ENCODE measurements around the gene ZNF232. TPM values are rescaled to one million over a fixed set of nuclear protein-coding genes. Genes with fewer than 3 reads are reported as not detected.
"Not testable (repeated sequence)": the region's sequence is repeated elsewhere in the genome, so short reads cannot be mapped to it uniquely, and the experiment has no call there.

Gene ZNF232
- total RNA-seq, result 17.4 and 19.3 TPM in 2 replicates
- total RNA-seq (2013), result 20.0 TPM
- 9.9 and 10.2 TPM in 2 replicates for polyA plus RNA-seq
- polyA minus RNA-seq, result 6.2 and 7.1 TPM in 2 replicates

DNA sequence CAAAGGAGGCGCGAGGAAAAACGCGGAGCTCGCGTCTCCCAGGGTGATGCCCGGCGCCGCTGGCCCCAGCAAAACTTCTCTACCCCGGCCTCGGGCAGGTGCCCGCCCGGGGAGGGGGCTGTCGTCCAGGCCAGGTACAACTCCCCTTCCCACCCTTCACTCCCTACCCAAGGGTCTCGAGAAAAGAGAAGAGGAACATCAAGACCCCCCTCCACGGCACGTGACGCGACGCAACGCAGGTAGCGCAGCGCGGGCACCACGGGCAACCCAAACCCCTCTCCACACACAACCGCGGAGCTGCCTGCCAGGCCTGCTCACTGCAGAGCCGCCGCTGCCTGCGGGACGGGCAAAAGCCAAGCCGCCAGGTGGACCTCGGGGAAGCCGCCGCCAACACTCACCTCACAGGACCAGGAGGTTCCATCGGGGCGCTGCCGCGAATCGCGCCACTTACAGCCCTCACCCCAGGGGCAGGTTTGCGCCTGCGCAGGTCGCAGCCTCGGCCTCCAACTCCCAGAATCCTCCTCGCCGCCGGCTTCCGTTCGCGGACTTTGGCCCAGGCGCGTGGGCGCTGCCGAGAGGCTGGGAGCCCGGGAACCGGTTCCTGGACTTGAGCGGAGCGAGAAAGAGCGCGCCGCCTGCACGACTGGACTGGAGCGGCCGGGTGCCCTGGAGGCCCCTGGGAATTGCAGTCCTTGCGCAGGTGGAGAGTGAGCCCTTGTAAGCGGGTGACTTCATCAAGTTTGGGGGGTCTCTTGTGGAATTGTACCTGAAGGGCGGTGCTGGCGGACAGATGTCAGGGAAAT, at the start of gene ZNF232:
Gene ZNF232, minus strand, starts transcription at position 477 of the 803 bp plus-strand sequence. Its CDS starts 56 bp downstream, at position 421.
- peaks cover 0 to 16% (median 8%) of the 10 kb centered on the region in 4 experiments for H3K27me3 ChIP-seq (replicated peaks in 1 of 4; ENCODE audit: control extremely low read depth in 1 of 4, control insufficient read depth in 3 of 4, insufficient read depth in 4 of 4, low read length in 3 of 4)
- H3K4me1 ChIP-seq (ENCODE audit: control insufficient read depth in 2 of 2, insufficient read depth in 2 of 2, low read length in 2 of 2), result peaks cover 15 to 20% of the 10 kb centered on the region in 2 donors
- TF ChIP-seq, protein P1, sequence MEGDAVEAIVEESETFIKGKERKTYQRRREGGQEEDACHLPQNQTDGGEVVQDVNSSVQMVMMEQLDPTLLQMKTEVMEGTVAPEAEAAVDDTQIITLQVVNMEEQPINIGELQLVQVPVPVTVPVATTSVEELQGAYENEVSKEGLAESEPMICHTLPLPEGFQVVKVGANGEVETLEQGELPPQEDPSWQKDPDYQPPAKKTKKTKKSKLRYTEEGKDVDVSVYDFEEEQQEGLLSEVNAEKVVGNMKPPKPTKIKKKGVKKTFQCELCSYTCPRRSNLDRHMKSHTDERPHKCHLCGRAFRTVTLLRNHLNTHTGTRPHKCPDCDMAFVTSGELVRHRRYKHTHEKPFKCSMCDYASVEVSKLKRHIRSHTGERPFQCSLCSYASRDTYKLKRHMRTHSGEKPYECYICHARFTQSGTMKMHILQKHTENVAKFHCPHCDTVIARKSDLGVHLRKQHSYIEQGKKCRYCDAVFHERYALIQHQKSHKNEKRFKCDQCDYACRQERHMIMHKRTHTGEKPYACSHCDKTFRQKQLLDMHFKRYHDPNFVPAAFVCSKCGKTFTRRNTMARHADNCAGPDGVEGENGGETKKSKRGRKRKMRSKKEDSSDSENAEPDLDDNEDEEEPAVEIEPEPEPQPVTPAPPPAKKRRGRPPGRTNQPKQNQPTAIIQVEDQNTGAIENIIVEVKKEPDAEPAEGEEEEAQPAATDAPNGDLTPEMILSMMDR (IDR thresholded peaks at IDR 0.05), result no peak
- no peak for TF ChIP-seq EZH2 (IDR thresholded peaks at IDR 0.05; ENCODE audit: borderline replicate concordance, insufficient read depth, low read depth, low read length, poor library complexity, severe bottlenecking)
- H3K36me3 ChIP-seq (replicated peaks in 1 of 2; ENCODE audit: control extremely low read depth in 1 of 2, control insufficient read depth in 1 of 2, extremely low read depth in 1 of 2, insufficient read depth in 2 of 2, low read length in 1 of 2), result peaks cover 2 to 22% of the 10 kb centered on the region in 2 experiments
- H3K4me3 ChIP-seq (ENCODE audit: control extremely low read depth in 1 of 5, extremely low read depth in 1 of 5, insufficient read depth in 1 of 5, low read depth in 2 of 5, low read length in 4 of 5), result peak within 1 kb of the TSS; percentile 80 to 93 (median 88)
- H3K9me3 ChIP-seq (ENCODE audit: control extremely low read depth in 1 of 3, control insufficient read depth in 2 of 3, insufficient read depth in 1 of 3, low read length in 2 of 3), result peaks cover 0 to 11% (median 0%) of the 10 kb centered on the region in 3 donors
- H4K20me1 ChIP-seq (ENCODE audit: control insufficient read depth, insufficient read depth, low read length, poor library complexity, severe bottlenecking), result no peaks in the 10 kb centered on the region
- H3K4me2 ChIP-seq (replicated peaks; ENCODE audit: low read depth, low read length, poor library complexity, severe bottlenecking), result peak within 1 kb of the TSS; percentile 89
- Mint-ChIP-seq H3K27ac (peak within 1 kb of the TSS; percentile 70), H3K4me3 (peak within 1 kb of the TSS; percentile 86), H3K9me3 (ENCODE audit: insufficient read depth) (no peaks in the 10 kb centered on the region), H3K4me1 (peaks cover 25% of the 10 kb centered on the region), H3K27me3 (peaks cover 10% of the 10 kb centered on the region)
- H3K27ac ChIP-seq (ENCODE audit: low read length in 2 of 2), result peak within 1 kb of the TSS; percentile 62 to 74
- CTCF ChIA-PET, result interaction anchor here (1.1 to 2.3 kb wide), 3 partner anchors 21 to 80 kb away, joined by 3 to 10 read pairs (median 4); partner anchors contain the start of gene ZNF594
- peak within 1 kb of the TSS; percentile 100 for H2AFZ ChIP-seq (ENCODE audit: insufficient read depth, low read depth, low read length, poor library complexity, severe bottlenecking)
- H3K79me2 ChIP-seq (ENCODE audit: control insufficient read depth, insufficient read depth, low read length), result peaks cover 22% of the 10 kb centered on the region
- DNase-seq, result peak; percentile 94
- peak; percentile 91 for ATAC-seq (ENCODE audit: low read depth)
- POLR2A ChIA-PET, result interaction anchor here (0.8 kb wide), 1 partner anchor 33 kb away, joined by 4 read pairs; the partner anchor contains the start of gene ZFP3
- WGBS (ENCODE audit: insufficient coverage), result under 1% methylated on average over 65 of the region's 69 CpGs
- H3K9ac ChIP-seq (ENCODE audit: low read length), result peak within 1 kb of the TSS; percentile 88
- intact Hi-C loops (cut with micrococcal nuclease), result loop anchor here (1.0 to 10.0 kb wide), 6 partner anchors 14 to 303 kb away; partner anchors contain the start of genes CAMTA2, NUP88 and ZFP3

GRCh38 chr17:5160702-5161101, 49.0 kb upstream of the ZNF232 start:
- H3K27me3 ChIP-seq (replicated peaks in 1 of 4; ENCODE audit: control extremely low read depth in 1 of 4, control insufficient read depth in 3 of 4, insufficient read depth in 4 of 4, low read length in 3 of 4); H3K4me1 Mint-ChIP-seq; H3K36me3 ChIP-seq (replicated peaks in 1 of 2; ENCODE audit: control extremely low read depth in 1 of 2, control insufficient read depth in 1 of 2, extremely low read depth in 1 of 2, insufficient read depth in 2 of 2, low read length in 1 of 2); H3K27ac ChIP-seq (ENCODE audit: low read length in 2 of 2); H3K9me3 Mint-ChIP-seq (ENCODE audit: insufficient read depth); H3K4me2 ChIP-seq (replicated peaks; ENCODE audit: low read depth, low read length, poor library complexity, severe bottlenecking); intact Hi-C loops (cut with micrococcal nuclease); H3K9ac ChIP-seq (ENCODE audit: low read length); H3K4me3 Mint-ChIP-seq; POLR2A ChIA-PET; DNase-seq; H3K4me1 ChIP-seq (ENCODE audit: control insufficient read depth in 2 of 2, insufficient read depth in 2 of 2, low read length in 2 of 2); H3K9me3 ChIP-seq (ENCODE audit: control extremely low read depth in 1 of 3, control insufficient read depth in 2 of 3, insufficient read depth in 1 of 3, low read length in 2 of 3); H3K27ac Mint-ChIP-seq; ATAC-seq (ENCODE audit: low read depth); CTCF ChIA-PET; H3K4me3 ChIP-seq (ENCODE audit: control extremely low read depth in 1 of 5, extremely low read depth in 1 of 5, insufficient read depth in 1 of 5, low read depth in 2 of 5, low read length in 4 of 5); H2AFZ ChIP-seq (ENCODE audit: insufficient read depth, low read depth, low read length, poor library complexity, severe bottlenecking); H3K79me2 ChIP-seq (ENCODE audit: control insufficient read depth, insufficient read depth, low read length); H4K20me1 ChIP-seq (ENCODE audit: control insufficient read depth, insufficient read depth, low read length, poor library complexity, severe bottlenecking): not testable (repeated sequence)
- no CpG with 5 or more reads among the region's 1 CpG for WGBS (ENCODE audit: insufficient coverage)
- peaks cover 15% of the 10 kb centered on the region for H3K27me3 Mint-ChIP-seq

DNA sequence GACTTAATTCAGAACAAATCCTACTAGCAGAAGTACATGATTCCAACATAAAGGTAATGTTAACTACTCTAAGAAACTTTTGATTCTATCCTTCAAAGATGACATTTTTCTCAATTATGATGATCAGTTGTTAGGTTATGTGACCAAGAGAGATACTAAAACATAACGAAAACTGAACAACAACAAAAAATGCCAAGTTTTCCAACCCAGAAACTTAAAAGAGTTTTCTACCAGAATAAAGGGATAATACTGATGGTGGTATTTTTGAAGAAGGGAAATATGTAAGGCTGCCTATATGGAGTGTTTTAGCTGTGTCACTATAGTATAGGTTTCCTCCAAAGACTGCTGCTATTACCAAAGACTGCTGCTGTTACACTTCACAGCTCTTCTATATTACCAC, 34.4 kb upstream of the ZNF232 start:
- H3K4me1 Mint-ChIP-seq; CTCF ChIA-PET; H3K27me3 ChIP-seq (replicated peaks in 1 of 4; ENCODE audit: control extremely low read depth in 1 of 4, control insufficient read depth in 3 of 4, insufficient read depth in 4 of 4, low read length in 3 of 4); H3K36me3 ChIP-seq (replicated peaks in 1 of 2; ENCODE audit: control extremely low read depth in 1 of 2, control insufficient read depth in 1 of 2, extremely low read depth in 1 of 2, insufficient read depth in 2 of 2, low read length in 1 of 2); H3K9me3 ChIP-seq (ENCODE audit: control extremely low read depth in 1 of 3, control insufficient read depth in 2 of 3, insufficient read depth in 1 of 3, low read length in 2 of 3); H3K27ac ChIP-seq (ENCODE audit: low read length in 2 of 2); H2AFZ ChIP-seq (ENCODE audit: insufficient read depth, low read depth, low read length, poor library complexity, severe bottlenecking); H3K4me3 ChIP-seq (ENCODE audit: control extremely low read depth in 1 of 5, extremely low read depth in 1 of 5, insufficient read depth in 1 of 5, low read depth in 2 of 5, low read length in 4 of 5); H3K79me2 ChIP-seq (ENCODE audit: control insufficient read depth, insufficient read depth, low read length); H3K27ac Mint-ChIP-seq; H3K4me3 Mint-ChIP-seq; H3K9me3 Mint-ChIP-seq (ENCODE audit: insufficient read depth); ATAC-seq (ENCODE audit: low read depth); H4K20me1 ChIP-seq (ENCODE audit: control insufficient read depth, insufficient read depth, low read length, poor library complexity, severe bottlenecking); intact Hi-C loops (cut with micrococcal nuclease); H3K9ac ChIP-seq (ENCODE audit: low read length); H3K4me1 ChIP-seq (ENCODE audit: control insufficient read depth in 2 of 2, insufficient read depth in 2 of 2, low read length in 2 of 2); H3K4me2 ChIP-seq (replicated peaks; ENCODE audit: low read depth, low read length, poor library complexity, severe bottlenecking); DNase-seq; POLR2A ChIA-PET: not testable (repeated sequence)
- peaks cover 11% of the 10 kb centered on the region for H3K27me3 Mint-ChIP-seq
- WGBS (ENCODE audit: insufficient coverage), result no CpG with 5 or more reads among the region's 1 CpG

Data from B cell (primary cell).